NCI-H2107 treated with DMSO at 0.1 percent for 48 hours (cell line): ENCODE data around the gene SLC39A8.
"Not testable (repeated sequence)": the region's sequence is repeated elsewhere in the genome, so short reads cannot be mapped to it uniquely, and the experiment has no call there.

Experiments
- DNase-seq: peaks from one replicate; lab custom pipeline; 2025; ENCODE audit not compliant: unreplicated experiment; lab: John Stamatoyannopoulos, UW

Gene SLC39A8

DNA sequence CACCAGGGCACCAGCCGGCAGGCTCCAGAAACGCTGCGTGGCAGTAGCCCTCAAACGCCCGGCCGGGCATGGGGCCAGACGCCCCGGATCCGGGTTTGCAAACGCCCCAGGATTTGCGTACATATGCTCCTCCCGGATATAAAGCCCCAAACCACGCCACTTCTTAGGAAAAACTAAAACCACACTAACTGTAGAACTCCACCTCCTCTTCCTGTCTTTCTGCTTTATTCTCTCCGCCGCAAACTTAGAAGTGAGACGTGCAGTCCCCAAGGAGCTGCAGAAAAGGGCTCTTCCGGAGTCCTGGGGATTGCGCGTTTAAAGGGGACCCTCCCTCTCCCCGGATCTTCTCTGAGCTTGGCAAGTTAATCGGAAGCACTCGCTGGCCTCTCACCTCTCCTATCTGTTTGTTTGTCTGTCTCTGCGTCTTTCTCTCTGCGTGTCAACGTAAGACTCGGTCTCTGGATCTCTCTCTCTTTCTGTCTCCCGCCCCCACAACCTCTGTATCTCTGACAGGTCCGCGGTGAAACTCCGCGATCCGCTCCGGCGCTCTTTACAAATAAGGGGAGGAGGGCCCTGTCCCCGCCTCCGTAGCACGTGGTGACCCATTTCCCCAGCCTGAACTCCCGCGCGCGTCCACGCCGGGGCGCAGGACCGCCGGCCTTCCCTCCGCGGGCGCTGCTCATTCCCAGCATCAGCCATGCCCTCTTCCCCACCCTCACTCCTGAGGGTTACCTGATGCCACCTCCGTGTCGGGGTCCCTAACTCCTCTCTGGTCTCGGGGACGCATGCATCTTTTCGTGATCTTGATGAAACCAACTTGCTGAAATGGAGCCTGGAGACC is at the start of gene SLC39A8:
SLC39A8 (minus strand) TSS at position 529 of the 841 bp plus-strand sequence. CDS start 820 bp downstream, outside the sequence.
- peak; percentile 40 for DNase-seq

DNA sequence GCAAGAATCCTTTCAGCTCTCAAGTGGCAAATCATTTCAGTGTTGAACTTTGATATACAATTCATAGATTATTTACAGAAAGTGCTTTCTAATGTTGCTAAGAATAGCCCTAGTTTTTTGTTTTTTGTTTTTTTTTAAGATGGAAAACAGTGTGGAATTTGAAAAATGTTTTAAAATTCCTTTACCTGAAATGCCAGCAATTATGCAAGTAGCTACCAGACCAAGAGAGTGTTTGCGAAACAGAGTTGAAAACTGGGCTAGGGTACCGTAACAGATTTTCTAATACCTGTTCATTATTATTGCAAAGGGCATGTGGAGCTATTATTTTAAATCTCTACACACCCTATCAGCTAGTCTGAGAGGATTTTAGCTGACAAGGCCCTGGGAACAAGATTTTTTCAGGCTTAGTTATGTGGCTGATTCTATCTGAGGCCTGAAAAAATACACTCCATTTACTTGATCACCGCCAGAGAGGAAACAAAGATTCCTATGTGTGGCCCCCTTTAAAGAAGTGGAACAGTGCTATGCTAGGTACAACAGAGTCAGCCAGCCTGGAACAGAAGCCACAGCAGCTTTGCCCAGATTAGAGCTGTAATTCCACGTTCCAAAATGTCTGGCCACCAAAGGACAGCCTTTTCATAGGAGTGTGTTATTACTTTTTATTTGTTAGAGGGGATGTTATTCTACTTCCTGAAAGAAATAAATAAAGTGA is 46.9 kb upstream of the SLC39A8 start:
- DNase-seq = no peak

DNA sequence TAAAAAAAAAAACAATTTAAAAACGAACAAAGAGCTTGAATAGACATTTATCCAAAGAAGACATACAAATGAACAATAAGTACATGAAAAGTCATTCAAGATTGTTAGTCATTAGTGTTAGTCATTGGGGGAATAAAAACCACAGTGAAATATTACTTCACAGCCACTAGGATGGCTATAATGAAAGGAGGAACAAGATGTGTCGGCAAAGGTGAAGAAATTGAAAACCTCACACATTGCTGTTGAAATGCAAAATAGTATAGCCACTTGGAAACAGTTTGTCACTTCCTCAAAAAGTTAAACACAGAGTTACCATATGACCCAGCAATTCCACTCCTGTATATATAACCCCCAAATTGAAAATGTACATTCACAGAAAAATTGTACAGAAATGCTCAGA is 45.2 kb upstream of the SLC39A8 start:
- no peak for DNase-seq

DNA sequence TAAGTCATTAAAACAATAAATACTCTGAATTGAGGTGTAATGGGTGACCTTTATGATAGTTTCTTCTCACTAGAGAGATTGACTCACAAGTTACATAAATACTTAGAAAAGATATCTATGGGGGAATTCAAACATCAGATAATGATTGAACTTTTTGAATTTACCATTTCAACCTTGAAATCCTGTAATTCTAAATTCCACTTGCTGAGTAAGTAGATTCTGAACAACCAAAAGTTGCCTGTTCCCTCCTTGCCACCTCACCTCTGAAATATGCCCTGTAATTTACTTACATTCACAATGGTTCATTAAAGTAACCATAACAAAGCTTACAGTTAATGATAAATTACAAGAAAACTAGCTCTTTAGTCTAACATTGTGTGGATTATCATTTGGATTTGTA is 43.3 kb upstream of the SLC39A8 start:
- DNase-seq = no peak

DNA sequence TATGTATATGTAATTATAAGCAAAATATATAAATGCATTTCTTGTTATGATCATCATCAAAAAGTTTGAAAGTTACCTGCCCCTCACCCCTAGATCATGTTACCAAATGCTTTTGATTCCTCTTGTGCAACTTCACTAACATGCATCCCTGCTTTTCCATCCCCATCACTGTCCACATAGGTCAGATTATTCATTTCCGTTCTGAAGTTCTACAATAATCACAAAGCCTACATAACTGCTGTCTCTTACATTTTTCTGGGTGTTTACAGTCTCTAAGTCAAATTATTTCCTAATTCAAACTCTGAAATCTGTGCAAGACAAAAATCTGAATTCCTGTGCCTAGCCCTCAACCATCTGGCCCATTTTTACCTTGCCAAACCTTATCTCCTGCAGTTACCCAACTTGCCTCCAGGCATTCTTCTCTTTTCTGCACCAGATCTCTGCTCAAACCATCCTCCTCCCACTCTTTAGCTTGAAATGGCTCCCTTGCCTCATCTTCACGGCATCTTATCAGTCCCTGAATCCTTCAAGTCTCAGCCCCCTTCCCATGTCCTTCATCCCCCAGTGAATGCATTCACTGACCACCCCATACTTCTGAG is 42.4 kb upstream of the SLC39A8 start:
- no peak for DNase-seq

DNA sequence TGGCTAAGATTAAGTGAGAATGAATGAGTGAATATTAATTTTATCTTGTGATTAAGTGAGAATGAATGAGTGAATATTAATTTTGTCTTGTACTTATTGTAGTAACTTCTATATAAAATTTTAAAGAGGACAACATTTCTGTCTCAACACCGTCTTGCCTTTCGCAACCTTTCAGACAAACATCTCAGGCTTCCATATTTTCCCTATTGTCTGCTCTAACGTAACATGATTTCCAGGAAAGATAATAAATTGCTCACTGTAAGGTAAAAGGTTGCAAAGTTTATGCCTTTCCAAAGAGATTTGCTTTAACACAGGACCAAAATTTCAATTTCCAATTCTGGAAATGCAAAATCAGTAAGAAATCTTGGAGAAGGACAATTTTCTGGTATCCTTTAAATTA is 41.7 kb upstream of the SLC39A8 start:
- no peak for DNase-seq

DNA sequence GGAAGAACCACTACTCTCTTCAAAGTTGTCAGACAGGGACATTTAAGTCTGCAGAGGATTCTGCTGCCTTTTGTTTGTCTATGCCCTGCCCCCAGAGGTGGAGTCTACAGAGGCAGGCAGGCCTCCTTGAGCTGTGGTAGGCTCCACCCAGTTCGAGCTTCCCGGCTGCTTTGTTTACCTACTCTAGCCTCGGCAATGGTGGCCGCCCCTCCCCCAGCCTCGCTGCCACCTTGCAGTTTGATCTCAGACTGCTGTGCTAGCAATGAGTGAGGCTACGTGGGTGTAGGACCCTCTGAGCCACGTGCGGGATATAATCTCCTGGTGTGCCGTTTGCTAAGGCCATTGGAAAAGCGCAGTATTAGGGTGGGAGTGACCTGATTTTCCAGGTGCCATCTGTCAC is 35.0 kb upstream of the SLC39A8 start:
- DNase-seq = not testable (repeated sequence)

DNA sequence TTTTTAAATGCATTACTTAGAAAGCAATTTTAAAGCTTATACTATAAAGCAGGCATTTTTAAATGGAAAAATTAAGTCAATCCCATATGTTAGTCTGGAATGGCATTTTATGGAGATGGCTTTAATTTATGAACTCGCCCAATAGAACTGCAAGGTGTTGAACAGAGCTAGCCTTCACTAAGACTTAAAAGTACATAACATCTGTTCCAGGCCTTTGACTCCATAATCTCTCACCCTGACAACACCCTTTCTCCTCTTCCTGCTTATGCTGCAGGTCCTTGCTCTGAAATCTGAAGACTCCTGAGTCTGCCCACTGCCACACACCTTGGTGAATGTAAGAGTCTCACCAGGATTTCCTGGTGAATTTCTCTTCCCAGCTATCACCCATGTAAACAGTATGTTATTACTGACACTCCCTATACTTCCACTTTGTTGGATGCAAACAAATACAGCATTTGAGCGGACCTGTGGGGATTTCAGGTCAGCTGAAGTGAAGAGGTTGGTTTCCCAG is 17.7 kb upstream of the SLC39A8 start:
- no peak for DNase-seq

DNA sequence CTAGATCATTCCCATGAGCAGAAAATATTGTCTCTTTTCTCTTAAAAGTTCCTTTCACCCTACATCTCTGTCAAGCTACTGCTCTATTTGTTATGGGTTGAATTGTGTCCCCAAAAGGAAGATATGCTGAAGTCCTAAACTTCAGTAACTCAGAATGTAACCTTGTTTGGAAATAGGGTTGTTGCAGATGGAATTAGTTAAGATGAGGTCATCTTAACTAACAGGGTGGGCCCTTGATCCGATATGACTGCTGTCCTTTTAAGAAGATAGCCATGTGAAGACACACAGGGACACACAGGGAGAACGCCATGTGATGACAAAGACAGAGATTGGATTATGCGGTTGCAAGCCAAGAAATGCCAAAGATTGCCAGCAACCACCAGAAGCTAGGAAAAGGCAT is 12.8 kb upstream of the SLC39A8 start:
- no peak for DNase-seq

DNA sequence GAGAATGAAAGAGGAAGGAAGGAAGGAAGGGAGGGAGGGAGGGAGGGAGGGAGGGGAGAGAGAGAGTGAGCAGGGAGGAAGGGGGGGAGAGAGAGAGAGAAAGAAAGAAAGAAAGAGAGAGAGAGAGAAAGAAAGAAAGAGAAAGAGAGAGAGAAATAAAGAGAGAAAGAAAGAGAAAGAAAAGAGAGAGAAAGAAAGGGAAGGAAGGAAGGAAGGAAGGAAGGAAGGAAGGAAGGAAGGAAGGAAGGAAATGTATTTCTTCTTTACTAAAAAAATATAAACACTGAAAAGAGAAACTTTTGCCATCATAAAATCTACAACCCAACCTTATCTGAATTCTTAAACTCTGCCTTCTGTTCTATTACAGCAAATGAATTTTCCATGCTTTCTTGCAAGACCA is 12.4 kb upstream of the SLC39A8 start:
- not testable (repeated sequence) for DNase-seq

DNA sequence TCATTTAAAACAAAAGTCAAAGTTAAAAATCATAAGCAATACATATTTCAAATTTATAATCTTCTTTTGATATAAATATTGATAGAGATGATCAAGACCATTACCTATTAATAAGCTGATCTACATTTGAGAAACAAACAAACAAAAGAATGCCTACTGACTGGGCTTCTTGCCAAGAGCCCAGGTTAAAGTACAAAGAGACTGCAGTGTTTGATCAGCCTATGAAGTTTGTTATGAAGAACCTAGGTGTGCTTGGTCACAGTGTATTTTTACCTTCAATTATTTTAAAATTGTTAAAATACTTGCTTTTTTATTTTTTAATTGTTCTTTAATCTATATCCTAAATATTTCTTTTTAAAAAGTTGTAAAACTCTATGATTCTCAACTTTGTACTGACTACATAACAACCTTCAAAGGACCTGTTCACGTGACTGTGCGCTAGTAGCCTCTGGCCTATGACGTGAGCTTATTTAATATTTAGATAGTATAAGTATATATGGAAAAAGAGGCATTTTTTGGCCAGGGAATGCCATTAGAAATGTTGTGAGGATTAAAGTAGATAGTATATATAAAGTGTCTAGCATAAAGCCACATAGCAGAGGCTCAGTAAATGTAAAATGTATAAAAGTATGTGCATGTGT is 11.4 kb upstream of the SLC39A8 start:
- no peak for DNase-seq

DNA sequence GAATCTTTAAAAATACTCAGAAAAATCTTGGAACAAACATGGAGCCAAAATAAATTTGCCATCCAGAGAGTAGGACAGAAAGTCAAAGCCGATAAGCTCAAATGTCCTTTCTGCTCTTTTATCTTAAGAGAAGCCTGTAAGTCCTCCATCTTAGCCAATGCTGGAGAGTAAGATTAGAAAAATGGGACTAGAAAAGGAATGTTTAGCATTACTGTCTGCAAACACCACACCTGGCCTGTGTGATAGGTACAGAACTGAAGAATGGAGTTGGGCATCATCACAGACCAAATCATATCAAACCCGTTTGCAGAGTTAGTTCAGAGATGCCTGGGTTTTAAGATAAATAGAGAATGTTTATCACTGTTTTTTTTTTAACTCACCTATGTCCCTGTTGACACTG is 10.5 kb upstream of the SLC39A8 start:
- DNase-seq = no peak

DNA sequence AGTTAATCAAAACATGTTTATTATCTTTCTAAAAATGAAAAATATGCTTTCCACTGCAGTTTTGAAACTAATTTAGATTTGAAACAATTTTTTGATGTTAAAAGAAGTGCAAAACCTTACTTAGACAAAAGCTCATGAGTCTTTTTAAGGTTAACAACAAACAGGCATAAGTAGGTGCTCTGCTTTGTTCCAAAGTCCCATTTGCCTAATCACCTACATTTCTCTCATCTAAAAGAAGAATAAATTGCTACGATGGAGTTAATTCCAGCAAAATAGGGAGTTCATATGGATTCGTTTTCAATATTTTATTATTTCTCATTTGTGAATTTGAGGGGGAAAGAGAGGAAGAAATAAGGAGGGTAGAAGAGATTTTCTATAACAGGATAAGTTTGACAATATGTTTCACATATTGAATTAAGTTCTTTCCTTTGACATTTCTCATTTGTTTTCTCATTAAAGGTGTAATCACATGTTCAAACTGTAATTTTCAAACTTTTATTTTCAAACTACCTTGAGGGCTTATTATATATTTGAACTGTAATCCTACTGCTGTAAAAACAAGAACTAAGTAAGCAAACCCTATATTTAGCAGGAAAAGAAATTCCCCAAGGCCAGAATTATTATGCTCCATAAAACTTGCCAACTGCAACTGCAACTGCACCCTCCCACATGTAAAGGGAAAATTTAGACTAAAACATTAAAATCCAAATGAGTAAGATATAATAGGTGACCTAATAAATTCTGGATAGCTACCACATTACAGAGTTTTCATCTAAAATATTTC is 9.6 kb upstream of the SLC39A8 start:
- DNase-seq = no peak

DNA sequence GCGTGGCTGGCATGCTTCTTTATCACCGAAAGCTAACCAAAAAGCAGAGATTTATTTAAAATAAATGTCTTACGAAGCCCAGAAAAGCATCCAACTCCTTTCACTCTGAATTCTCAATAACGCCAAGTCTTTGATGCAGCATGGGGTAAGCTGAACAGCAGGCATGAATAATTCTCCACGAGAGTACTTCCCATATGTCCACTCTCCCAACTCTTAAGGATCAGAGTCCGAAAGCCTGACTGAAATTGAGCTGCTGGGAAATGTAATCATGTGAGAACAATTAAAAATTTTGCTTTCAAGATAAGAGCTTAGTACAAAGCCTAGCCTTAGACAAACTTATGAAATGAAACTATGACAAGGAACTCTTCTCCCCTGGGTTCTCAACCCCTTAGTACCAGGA is 7.5 kb upstream of the SLC39A8 start:
- no peak for DNase-seq

DNA sequence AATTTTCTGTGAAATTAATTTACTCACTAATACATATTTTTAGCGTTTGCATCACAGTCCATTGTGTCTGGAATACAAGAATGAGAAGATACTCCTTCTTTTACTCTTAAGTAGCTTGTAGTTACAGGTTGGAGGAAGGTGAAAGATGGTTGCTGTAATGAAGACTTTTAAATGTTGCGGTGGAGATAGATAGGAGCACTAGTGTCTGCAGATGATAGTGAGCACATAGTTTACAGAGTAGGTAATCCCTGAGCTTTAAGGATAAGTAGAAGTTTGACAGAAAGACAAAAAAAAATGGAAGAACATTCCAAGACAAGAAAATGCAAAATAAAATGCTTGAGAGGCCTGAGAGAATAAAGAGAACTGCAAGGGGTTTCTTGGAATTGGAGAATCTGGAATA is 5.4 kb upstream of the SLC39A8 start:
- no peak for DNase-seq

DNA sequence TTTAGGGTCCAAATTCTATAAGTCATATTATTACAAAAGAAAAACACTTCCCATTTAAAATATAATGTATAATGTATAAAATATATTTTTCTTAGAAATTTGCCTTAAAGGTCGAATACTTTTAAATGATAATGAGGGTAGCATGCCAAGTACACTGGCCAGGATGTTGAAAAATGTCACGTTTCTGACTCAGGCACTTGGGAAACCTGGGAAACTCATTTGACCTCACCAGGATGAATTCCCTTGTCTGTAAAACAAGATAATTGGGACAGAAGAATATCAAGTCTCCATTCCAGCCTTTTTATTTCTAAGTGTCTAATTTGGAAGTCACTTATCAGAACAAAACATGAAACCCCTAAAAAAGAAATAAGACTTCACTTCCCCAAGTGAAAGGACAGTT is 3.4 kb upstream of the SLC39A8 start:
- no peak for DNase-seq

DNA sequence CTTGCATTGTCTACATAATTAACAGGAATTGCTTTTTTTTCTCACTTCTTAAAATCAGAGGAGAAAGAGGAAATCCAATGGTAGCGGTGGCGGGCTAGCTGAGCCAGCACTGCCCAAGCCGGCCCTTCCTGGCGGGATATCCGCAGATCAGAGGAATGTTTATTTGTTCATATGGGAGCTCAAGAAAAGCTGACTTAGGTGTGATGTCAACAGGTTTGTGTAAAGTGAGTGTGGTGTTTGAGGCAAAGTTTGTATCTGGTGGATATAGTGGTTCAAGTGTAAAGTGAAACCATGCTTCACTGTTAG is 466 bp upstream of the SLC39A8 start:
- DNase-seq = no peak

DNA sequence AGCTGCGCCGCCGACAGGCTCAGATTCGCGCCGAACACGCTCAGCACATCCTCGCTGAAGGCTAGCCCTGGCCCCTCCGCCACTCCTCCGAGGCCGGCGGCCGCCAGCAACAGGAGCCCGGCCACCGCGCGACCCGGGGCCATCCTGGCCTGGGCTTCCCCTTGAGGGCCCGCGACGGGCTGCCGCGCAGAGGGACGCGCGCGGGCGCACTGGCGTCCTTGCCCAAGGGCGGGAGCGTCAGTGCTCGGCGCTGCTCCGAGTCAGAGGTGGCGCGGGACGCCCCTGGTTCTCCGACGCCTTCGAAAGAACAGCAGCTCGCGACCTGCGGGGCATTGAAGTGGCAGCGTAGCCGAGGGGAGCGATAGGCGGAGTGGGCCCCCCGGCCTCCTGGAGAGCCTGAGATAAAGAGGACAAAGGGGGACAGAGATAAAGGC is 745 bp downstream of the SLC39A8 start:
- no peak for DNase-seq

DNA sequence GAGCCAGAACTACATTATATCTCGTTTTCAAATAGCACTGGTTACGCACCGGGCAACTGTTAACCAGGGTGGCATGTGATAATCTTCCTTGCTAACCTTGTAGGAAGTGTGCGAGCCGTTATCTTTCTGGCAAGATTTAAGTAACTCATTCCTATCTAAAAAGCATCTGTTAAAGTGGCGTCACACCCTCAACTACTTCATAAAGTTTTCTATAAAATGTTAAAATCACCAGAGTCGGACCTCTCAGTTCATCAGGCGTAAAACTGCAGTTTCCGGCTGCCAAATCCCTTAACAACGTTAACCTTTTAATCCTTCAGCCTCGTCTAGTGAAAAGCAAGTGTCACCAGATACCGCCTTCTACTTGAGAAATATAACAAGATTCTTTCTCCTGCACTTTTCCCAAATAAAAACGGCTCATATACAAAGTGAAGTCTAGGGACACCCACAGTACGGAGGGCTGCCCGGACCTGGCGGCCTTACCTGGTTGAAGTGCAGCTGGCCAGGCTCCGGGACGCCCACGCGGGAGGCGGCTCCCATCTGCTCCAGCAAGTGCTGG is 1.2 kb downstream of the SLC39A8 start:
- peak; percentile 11 for DNase-seq

DNA sequence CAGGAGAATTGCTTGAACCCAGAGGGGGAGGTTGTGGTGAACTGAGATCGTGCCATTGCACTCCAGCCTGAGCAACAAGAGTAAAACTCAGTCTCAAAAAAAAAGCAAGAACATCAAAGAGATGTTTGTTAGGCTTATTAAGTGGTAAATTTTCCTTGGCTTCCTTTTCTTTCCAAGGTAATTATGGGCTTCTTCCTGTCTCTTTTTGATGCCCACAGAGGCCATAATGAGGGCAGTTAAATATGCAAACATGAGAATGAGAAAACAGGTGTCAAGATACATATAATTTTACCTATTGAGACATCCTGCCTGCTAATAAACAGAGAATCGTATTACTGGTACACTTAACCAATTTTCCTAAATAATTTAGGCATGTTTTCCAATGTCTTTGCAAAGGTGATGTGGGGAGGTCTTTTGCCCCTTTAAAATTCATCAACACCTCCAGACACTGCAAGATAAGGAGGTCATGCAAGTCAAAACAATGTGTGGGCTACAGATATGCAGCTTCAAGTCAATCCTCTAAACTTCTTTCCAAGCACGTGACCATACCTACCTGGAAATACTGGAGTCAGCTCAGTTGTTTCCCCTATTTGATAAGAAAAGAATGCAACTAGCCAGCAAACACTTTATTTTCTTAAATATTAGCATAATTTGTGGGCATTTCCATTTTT is 2.7 kb downstream of the SLC39A8 start:
- no peak for DNase-seq
